Common myeloid progenitor, CD34-positive (primary cell): ENCODE data around the gene RNASE7.

Source experiments
- CTCF ChIA-PET: fragments of 350-600 bp; sonication (Branson Sonifier 250); formaldehyde crosslinking; loops from one replicate; lab custom pipeline; 2021; ENCODE audit warnings: antibody characterized with exemption; lab: Charles Lee
- POLR2A ChIA-PET: fragments of 350-600 bp; sonication (Branson Sonifier 250); formaldehyde crosslinking; loops from one replicate; lab custom pipeline; 2021; ENCODE audit warnings: antibody characterized with exemption; lab: Charles Lee
- DNase-seq, 3 donors: peaks; one replicate each; pipeline versions ENCODE4 v3.0.0 to v3.0.0-alpha.2; 2013
- H3K27ac ChIP-seq, 2 experiments: 1 replicate in 1 of 2; 2 replicates in 1 of 2; pipeline ENCODE4 v1.7.0; 2013; ENCODE audit warnings: inconsistent platforms in 2 of 2, low read length in 2 of 2, mild to moderate bottlenecking in 2 of 2, low read depth in 1 of 2, moderate library complexity in 1 of 2; ENCODE audit not compliant: severe bottlenecking in 2 of 2, insufficient read depth in 1 of 2, poor library complexity in 1 of 2
- H3K27me3 ChIP-seq, 5 experiments: replicated peaks in 2 of 5; 1 replicate in 3 of 5; 2 replicates in 2 of 5; pipeline versions ENCODE4 v1.6.1 to v1.7.0; 2013; ENCODE audit warnings: low read length in 4 of 5, mild to moderate bottlenecking in 2 of 5, moderate library complexity in 2 of 5, inconsistent platforms in 1 of 5; ENCODE audit not compliant: insufficient read depth in 5 of 5, control insufficient read depth in 4 of 5
- H3K36me3 ChIP-seq, 4 experiments: 1 replicate in 2 of 4; 2 replicates in 2 of 4; pipeline versions ENCODE4 v1.6.1 to v1.7.0; 2013; ENCODE audit warnings: low read length in 3 of 4, control low read depth in 1 of 4, mild to moderate bottlenecking in 1 of 4; ENCODE audit not compliant: control insufficient read depth in 4 of 4, insufficient read depth in 4 of 4
- H3K4me1 ChIP-seq, 4 experiments: 1 replicate in 3 of 4; 2 replicates in 1 of 4; pipeline versions ENCODE4 v1.6.1 to v1.7.1; 2013; ENCODE audit warnings: low read length in 3 of 4, mild to moderate bottlenecking in 3 of 4, control low read depth in 1 of 4, inconsistent platforms in 1 of 4, moderate library complexity in 1 of 4; ENCODE audit not compliant: control insufficient read depth in 4 of 4, insufficient read depth in 4 of 4; ENCODE audit errors: control extremely low read depth in 1 of 4
- H3K4me3 ChIP-seq, 7 experiments: 1 replicate in 4 of 7; 2 replicates in 3 of 7; pipeline versions ENCODE4 v1.5.1 to v1.7.0; 2013; ENCODE audit warnings: mild to moderate bottlenecking in 7 of 7, low read length in 6 of 7, moderate library complexity in 6 of 7, inconsistent platforms in 2 of 7, low read depth in 2 of 7, control low read depth in 1 of 7; ENCODE audit not compliant: insufficient read depth in 4 of 7, control insufficient read depth in 1 of 7; ENCODE audit errors: extremely low read depth in 1 of 7
- H3K9me3 ChIP-seq, 5 experiments: 1 replicate in 4 of 5; 2 replicates in 1 of 5; pipeline versions ENCODE4 v1.6.1 to v1.7.1; 2013; ENCODE audit warnings: low read length in 4 of 5, mild to moderate bottlenecking in 2 of 5, inconsistent platforms in 1 of 5, low read depth in 1 of 5, moderate library complexity in 1 of 5; ENCODE audit not compliant: control insufficient read depth in 4 of 5, insufficient read depth in 2 of 5; ENCODE audit errors: control extremely low read depth in 1 of 5
- WGBS: methylation state at CpG from one replicate; pipeline ENCODE4 v1.1.5; 2013; ENCODE audit not compliant: insufficient coverage; 5-methylcytosine and 5-hydroxymethylcytosine counted together

Gene RNASE7

GRCh38 chr14:21093018-21093417 lies 50.9 kb downstream of the RNASE7 start:
- Histone ChIP-seq H3K4me3 (no peak overlapping the region), H3K4me1 (peaks cover 0 to 23% (median 8%) of the 10 kb centered on the region in 4 experiments), H3K27me3 (no peaks in the 10 kb centered on the region), H3K27ac (no peak overlapping the region), H3K9me3 (no peaks in the 10 kb centered on the region), H3K36me3 (peaks cover 0 to 45% (median 17%) of the 10 kb centered on the region in 4 experiments)
- CTCF ChIA-PET: interaction anchor here (1.0 to 7.4 kb wide), 17 partner anchors 9 to 78 kb away, joined by 3 to 204 read pairs (median 15); partner anchors contain the start of genes ARHGEF40, RNASE7, RNASE8 and TMEM253
- no peak for DNase-seq
- 92% methylated on average over 34 of the region's 36 CpGs for whole genome bisulfite sequencing
- POLR2A ChIA-PET: no interaction called here
